Liver (tissue), 9 donors: ENCODE measurements around the gene TNNC2. TPM values are rescaled to one million over a fixed set of nuclear protein-coding genes. Genes with fewer than 3 reads are reported as not detected.
A peak's percentile ranks its signal among the peaks of the same experiment; 100 is the strongest.

Experiments used
- DNase-seq: peaks from one replicate; pipeline ENCODE4 v3.0.0-alpha.2; 2017; ENCODE audit warnings: low spot score
- H3K27ac ChIP-seq, 2 donors: one replicate each; pipeline ENCODE4 v1.7.0; 2013; ENCODE audit warnings: inconsistent platforms in 2 of 2, low read length in 2 of 2, control low read depth in 1 of 2, low read depth in 1 of 2, mild to moderate bottlenecking in 1 of 2
- H3K27me3 ChIP-seq, 4 donors: one replicate each; pipeline versions ENCODE4 v1.6.1 to v1.7.0; 2013; ENCODE audit warnings: low read length in 3 of 4, inconsistent platforms in 1 of 4, mild to moderate bottlenecking in 1 of 4, moderate library complexity in 1 of 4; ENCODE audit not compliant: control insufficient read depth in 4 of 4, insufficient read depth in 4 of 4
- H3K36me3 ChIP-seq, 4 donors: one replicate each; pipeline versions ENCODE4 v1.6.1 to v1.7.0; 2013; ENCODE audit warnings: low read length in 3 of 4, mild to moderate bottlenecking in 3 of 4, low read depth in 1 of 4, moderate library complexity in 1 of 4; ENCODE audit not compliant: control insufficient read depth in 4 of 4, insufficient read depth in 3 of 4
- H3K4me1 ChIP-seq, 4 donors: one replicate each; pipeline versions ENCODE4 v1.6.1 to v1.7.0; 2013; ENCODE audit warnings: low read length in 3 of 4, mild to moderate bottlenecking in 3 of 4, moderate library complexity in 1 of 4; ENCODE audit not compliant: control insufficient read depth in 4 of 4, insufficient read depth in 4 of 4
- H3K4me3 ChIP-seq, 3 donors: one replicate each; pipeline versions ENCODE4 v1.6.1 to v1.7.0; 2013; ENCODE audit warnings: low read length in 3 of 3, control low read depth in 1 of 3, low read depth in 1 of 3, mild to moderate bottlenecking in 1 of 3
- H3K9ac ChIP-seq, 2 donors: one replicate each; pipeline ENCODE4 v1.7.0; 2013; ENCODE audit warnings: low read length in 2 of 2, mild to moderate bottlenecking in 2 of 2, moderate library complexity in 2 of 2, control low read depth in 1 of 2, low read depth in 1 of 2
- H3K9me3 ChIP-seq, 4 donors: one replicate each; pipeline versions ENCODE4 v1.6.1 to v1.7.0; 2013; ENCODE audit warnings: low read length in 3 of 4; ENCODE audit not compliant: control insufficient read depth in 4 of 4
- ATF3 ChIP-seq: IDR thresholded peaks from 2 replicates; pipeline ENCODE4 v1.6.1; 2016; ENCODE audit warnings: antibody characterized with exemption
- CTCF ChIP-seq: fragments of 150-350 bp; IDR thresholded peaks from 2 replicates; pipeline ENCODE4 v1.5.1; 2017; ENCODE audit warnings: improper control_type of control experiment, low read depth, low read length; ENCODE audit not compliant: missing input control
- EGR1 ChIP-seq, 2 donors: IDR thresholded peaks; 2 replicates each; pipeline ENCODE4 v1.6.1; 2016 to 2018; ENCODE audit warnings: antibody characterized with exemption in 2 of 2, low read depth in 2 of 2
- FOXA1 ChIP-seq: IDR thresholded peaks from 2 replicates; pipeline ENCODE4 v1.6.1; 2016; ENCODE audit warnings: antibody characterized with exemption
- GABPA ChIP-seq, 2 donors: IDR thresholded peaks in 1 of 2; conservative IDR thresholded peaks in 1 of 2; 2 replicates each; pipeline ENCODE4 v1.6.1; 2016; ENCODE audit warnings: antibody characterized with exemption in 2 of 2, mild to moderate bottlenecking in 1 of 2, moderate library complexity in 1 of 2
- HNF4A ChIP-seq, 2 donors: conservative IDR thresholded peaks; 2 replicates each; pipeline ENCODE4 v1.6.1; 2016; ENCODE audit warnings: antibody characterized with exemption in 2 of 2, mild to moderate bottlenecking in 2 of 2
- HNF4G ChIP-seq: IDR thresholded peaks from 2 replicates; pipeline ENCODE4 v1.6.1; 2016; ENCODE audit warnings: antibody characterized with exemption
- RAD21 ChIP-seq, 2 donors: IDR thresholded peaks; 2 replicates each; pipeline ENCODE4 v1.6.1; 2016; ENCODE audit warnings: antibody characterized with exemption in 2 of 2, mild to moderate bottlenecking in 2 of 2
- REST ChIP-seq: IDR thresholded peaks from 2 replicates; pipeline ENCODE4 v1.6.1; 2016; ENCODE audit warnings: antibody characterized with exemption, mild to moderate bottlenecking
- RXRA ChIP-seq, 2 donors: IDR thresholded peaks; 2 replicates each; pipeline ENCODE4 v1.6.1; 2017 to 2018; ENCODE audit warnings: antibody characterized with exemption in 2 of 2, mild to moderate bottlenecking in 1 of 2
- SP1 ChIP-seq: IDR thresholded peaks from 2 replicates; pipeline ENCODE4 v1.6.1; 2018; ENCODE audit warnings: antibody characterized with exemption, mild to moderate bottlenecking
- WGBS: extraction: QIAGEN DNeasy Blood & Tissue Kit; methylation state at CpG from one replicate; pipeline ENCODE4 v1.1.7; 2013; 5-methylcytosine and 5-hydroxymethylcytosine counted together
- polyA plus RNA-seq, 2 donors: library from polyadenylated mRNA; stranded (reverse) in 1 of 2; unstranded in 1 of 2; fragments of 200-250 nt in 1 of 2; fragments of >200 nt in 1 of 2; fragmentation: Nextera tagmentation in 1 of 2; extraction: Ambion mirVana in 1 of 2; gene quantifications; one replicate each; pipeline versions ENCODE4 v1.2.1 to v1.2.3, GENCODE V29; 2013 to 2015
- total RNA-seq, 2 donors: library from RNA; depleted of rRNA; stranded (reverse); fragments of >200 nt; gene quantifications; one replicate each; pipeline ENCODE4 v1.2.3, GENCODE V29; 2014
- donor health status: healthy.
- donor health status: healthy.
- donor health status: healthy.
- donor health status: healthy.
- donor health status: healthy.

The TNNC2 gene
- total and polyA plus RNA-seq, 4 donors, result 0.12 to 0.33 (median 0.31) TPM; not detected in 1

- Histone ChIP-seq H3K4me3 (no peak overlapping the region), H3K36me3 (no peaks in the 10 kb centered on the region), H3K27me3 (no peaks in the 10 kb centered on the region), H3K9me3 (no peaks in the 10 kb centered on the region), H3K4me1 (no peaks in the 10 kb centered on the region), H3K9ac (no peak overlapping the region), H3K27ac (no peak overlapping the region)
- DNase-seq, result no peak
- TF ChIP-seq EGR1 (IDR thresholded peaks at IDR 0.05; ENCODE audit: low read depth in 2 of 2) (no peak), CTCF (no peak), GABPA (IDR thresholded peaks at IDR 0.05 in 1 of 2, conservative IDR thresholded peaks at IDR 0.05 in 1 of 2) (no peak), FOXA1 (no peak)
- 80% methylated on average over 6 of the region's 6 CpGs for WGBS
These were observed 43.3 kb downstream of the TNNC2 start for GRCh38 chr20:45783656-45784294.

GRCh38 chr20:45782890-45783289, 44.2 kb downstream of the TNNC2 start:
- no peak for TF ChIP-seq ATF3
- no peak for TF ChIP-seq RAD21 (IDR thresholded peaks at IDR 0.05)
- no peak overlapping the region for H3K9ac ChIP-seq
- H3K4me3 ChIP-seq, result no peak overlapping the region
- no peaks in the 10 kb centered on the region for H3K36me3 ChIP-seq
- H3K27me3 ChIP-seq, result peaks cover 0 to 3% (median 0%) of the 10 kb centered on the region in 4 donors
- no peak for DNase-seq
- 69% methylated on average over 4 of the region's 4 CpGs for WGBS
- no peaks in the 10 kb centered on the region for H3K4me1 ChIP-seq
- H3K9me3 ChIP-seq, result no peaks in the 10 kb centered on the region
- H3K27ac ChIP-seq, result no peak overlapping the region

GRCh38 chr20:45781391-45781931, 45.7 kb downstream of the TNNC2 start:
- Histone ChIP-seq H3K27me3 (peaks cover 0 to 3% (median 0%) of the 10 kb centered on the region in 4 donors), H3K9me3 (no peaks in the 10 kb centered on the region), H3K36me3 (no peaks in the 10 kb centered on the region), H3K4me1 (no peaks in the 10 kb centered on the region), H3K4me3 (no peak overlapping the region), H3K9ac (no peak overlapping the region), H3K27ac (no peak overlapping the region)
- no peak for DNase-seq
- TF ChIP-seq RXRA (IDR thresholded peaks at IDR 0.05), result no peak
- TF ChIP-seq CTCF, result no peak
- peak; percentile 68 for TF ChIP-seq REST
- no peak for TF ChIP-seq HNF4A (conservative IDR thresholded peaks at IDR 0.05)
- peak; percentile 9 for TF ChIP-seq SP1
- TF ChIP-seq HNF4G, result no peak
- 74% methylated on average over 4 of the region's 4 CpGs for WGBS
